NB4 (cell line): ENCODE data around the gene ASIC2.

Experiments
- DNase-seq: peaks from one replicate; pipeline ENCODE4 v3.0.0; 2010; ENCODE audit warnings: low read depth
- H3K4me3 ChIP-seq: one replicate; pipeline ENCODE4 v1.5.1; 2011; ENCODE audit warnings: mild to moderate bottlenecking, low read depth, low read length, moderate library complexity
- MAX ChIP-seq: IDR thresholded peaks from 2 replicates; pipeline ENCODE4 v1.6.1; 2011; ENCODE audit warnings: low read depth, low read length
- MYC ChIP-seq: IDR thresholded peaks from 2 replicates; pipeline ENCODE4 v1.6.1; 2011; ENCODE audit warnings: low read depth, low read length
- POLR2A ChIP-seq: IDR thresholded peaks from 2 replicates; pipeline ENCODE4 v1.6.1; 2011; ENCODE audit warnings: mild to moderate bottlenecking; ENCODE audit not compliant: insufficient read length; ENCODE audit errors: extremely low read depth
- TF ChIP-seq, protein P1 (sequence below): IDR thresholded peaks from one replicate; pipeline ENCODE4 v1.5.1; 2012; ENCODE audit warnings: low read depth, low read length

Gene ASIC2

DNA sequence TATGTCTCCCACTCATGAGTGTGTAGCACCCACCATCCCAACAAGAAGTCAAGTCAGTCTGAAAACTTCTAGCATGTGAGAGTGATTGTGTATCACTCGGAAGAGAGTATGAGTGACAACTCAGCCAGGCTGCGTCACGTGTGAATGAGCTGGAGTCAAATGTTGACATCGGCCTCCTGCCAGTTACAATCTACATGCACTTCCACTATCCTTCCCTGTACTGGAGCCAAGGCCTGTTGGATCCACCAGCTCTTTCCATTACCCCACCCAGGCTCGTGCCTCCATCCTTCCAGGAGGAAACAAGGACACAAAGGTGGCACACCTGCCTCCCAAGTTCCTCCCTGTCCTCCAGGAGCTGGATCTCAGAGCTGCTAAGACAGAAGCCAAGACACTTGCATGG is 64.5 kb downstream of the ASIC2 start:
- TF ChIP-seq, protein P1, sequence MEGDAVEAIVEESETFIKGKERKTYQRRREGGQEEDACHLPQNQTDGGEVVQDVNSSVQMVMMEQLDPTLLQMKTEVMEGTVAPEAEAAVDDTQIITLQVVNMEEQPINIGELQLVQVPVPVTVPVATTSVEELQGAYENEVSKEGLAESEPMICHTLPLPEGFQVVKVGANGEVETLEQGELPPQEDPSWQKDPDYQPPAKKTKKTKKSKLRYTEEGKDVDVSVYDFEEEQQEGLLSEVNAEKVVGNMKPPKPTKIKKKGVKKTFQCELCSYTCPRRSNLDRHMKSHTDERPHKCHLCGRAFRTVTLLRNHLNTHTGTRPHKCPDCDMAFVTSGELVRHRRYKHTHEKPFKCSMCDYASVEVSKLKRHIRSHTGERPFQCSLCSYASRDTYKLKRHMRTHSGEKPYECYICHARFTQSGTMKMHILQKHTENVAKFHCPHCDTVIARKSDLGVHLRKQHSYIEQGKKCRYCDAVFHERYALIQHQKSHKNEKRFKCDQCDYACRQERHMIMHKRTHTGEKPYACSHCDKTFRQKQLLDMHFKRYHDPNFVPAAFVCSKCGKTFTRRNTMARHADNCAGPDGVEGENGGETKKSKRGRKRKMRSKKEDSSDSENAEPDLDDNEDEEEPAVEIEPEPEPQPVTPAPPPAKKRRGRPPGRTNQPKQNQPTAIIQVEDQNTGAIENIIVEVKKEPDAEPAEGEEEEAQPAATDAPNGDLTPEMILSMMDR = no peak
- TF ChIP-seq POLR2A (no peak), MAX (no peak), MYC (no peak)
- no peak overlapping the region for H3K4me3 ChIP-seq
- no peak for DNase-seq

DNA sequence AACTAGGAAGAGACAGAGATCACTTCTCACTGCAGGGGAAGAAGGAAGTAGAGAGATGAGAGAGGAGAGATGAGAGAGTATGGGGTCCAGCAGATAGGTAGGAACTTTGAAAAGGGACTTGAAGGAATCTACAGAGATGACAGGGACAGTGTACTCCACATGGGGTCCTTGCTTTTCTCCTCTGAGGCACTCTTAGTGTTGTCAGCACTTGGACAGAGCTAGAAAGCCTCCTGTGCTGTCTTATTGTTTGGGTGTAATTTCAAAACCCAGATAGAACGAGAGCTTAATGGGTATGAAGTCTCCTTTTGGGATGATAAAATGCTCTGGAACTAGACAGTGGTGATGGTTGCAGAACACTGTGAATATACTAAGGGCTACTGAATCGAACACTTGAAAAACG is 65.2 kb downstream of the ASIC2 start:
- DNase-seq = no peak
- no peak overlapping the region for H3K4me3 ChIP-seq
- TF ChIP-seq MAX = no peak
- TF ChIP-seq MYC = no peak
- TF ChIP-seq POLR2A = no peak
- TF ChIP-seq, protein P1 = no peak

DNA sequence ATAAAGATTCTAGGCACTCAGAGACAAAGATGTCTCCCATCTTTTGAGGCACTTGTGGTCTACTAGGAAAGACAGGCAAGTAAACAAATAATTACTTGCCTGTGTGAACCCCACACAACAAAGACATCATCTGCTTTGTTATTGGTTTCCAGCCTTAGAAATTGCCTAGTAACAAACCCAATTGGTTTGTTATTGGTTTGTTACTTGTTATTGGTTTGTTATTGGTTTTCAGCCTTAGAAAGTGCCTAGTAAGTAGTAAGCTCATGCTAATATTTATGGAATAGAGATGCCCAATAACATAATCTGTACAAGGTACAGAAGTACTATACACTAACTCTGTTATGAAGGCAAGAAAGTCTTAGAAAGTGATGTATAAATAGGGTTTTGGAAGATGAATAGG is 67.1 kb downstream of the ASIC2 start:
- no peak for DNase-seq
- no peak overlapping the region for H3K4me3 ChIP-seq
- TF ChIP-seq MAX = no peak
- TF ChIP-seq POLR2A = no peak
- no peak for TF ChIP-seq MYC
- TF ChIP-seq, protein P1 = no peak

DNA sequence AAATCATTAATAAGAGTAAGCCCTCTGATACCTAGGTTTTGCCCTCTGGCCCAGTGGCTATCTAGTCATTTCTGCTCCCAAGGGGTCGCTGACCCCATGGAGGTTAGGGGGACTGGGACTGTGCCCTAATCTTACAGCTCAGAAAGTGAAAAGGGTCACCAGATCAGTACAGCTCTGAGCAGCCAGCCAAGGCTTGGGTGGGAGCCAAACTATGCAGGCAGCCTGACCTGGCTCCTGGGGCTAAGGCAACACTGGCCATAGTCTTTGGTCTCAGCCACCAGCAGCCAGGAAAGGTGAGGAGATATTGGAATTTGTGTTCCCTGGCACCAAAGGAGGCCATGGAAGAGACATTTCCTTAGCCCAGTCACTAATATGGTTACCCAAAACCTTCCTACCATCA is 67.6 kb downstream of the ASIC2 start:
- TF ChIP-seq POLR2A = no peak
- TF ChIP-seq MAX = no peak
- no peak for TF ChIP-seq MYC
- TF ChIP-seq, protein P1 = no peak
- no peak overlapping the region for H3K4me3 ChIP-seq
- DNase-seq = no peak

- TF ChIP-seq, protein P1 = no peak
- TF ChIP-seq MAX (no peak), MYC (no peak), POLR2A (no peak)
- no peak overlapping the region for H3K4me3 ChIP-seq
- no peak for DNase-seq
Observed at GRCh38 chr17:33220036-33220435, 73.1 kb downstream of the ASIC2 start.
